Measurements from ENCODE around the gene SULT2A1.
"Not testable (repeated sequence)": the region's sequence is repeated elsewhere in the genome, so short reads cannot be mapped to it uniquely, and the experiment has no call there.

The SULT2A1 gene

DNA sequence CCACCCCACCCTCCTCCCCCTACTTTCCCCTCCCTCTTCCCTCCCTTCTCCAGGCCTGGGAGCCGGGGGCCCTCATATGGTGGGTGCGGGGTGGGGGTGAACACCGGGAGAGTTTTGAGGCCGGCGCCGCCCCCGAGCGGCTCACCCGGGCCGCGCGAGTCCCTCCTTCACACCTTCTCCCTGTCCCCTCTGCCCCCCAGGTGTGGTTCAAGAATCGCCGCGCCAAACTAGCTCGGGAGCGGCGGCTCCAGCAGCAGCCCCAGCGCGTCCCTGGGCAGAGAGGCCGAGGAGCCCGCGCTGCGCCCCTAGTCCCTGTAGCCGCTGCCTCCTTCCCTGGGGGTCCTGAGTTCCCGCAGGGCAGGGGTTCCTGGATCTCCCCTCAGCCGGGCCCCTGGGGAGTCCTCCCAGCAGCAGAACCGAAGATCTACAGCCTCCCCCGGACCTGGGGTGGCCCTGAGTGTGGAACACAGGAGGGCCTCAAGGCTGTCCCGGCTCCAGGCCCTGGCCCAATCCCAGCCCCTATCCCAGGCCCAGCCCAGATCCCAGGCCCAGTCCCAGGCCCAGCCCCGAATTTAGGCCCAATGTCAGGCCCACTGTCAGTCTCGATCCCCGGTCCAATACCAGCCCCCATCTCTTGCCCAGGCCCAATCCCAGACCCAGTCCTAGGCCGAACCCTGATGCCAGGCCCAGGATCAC, 25.4 kb downstream of the SULT2A1 start:
- no peak for DNase-seq (ENCODE audit: low read depth)

DNA sequence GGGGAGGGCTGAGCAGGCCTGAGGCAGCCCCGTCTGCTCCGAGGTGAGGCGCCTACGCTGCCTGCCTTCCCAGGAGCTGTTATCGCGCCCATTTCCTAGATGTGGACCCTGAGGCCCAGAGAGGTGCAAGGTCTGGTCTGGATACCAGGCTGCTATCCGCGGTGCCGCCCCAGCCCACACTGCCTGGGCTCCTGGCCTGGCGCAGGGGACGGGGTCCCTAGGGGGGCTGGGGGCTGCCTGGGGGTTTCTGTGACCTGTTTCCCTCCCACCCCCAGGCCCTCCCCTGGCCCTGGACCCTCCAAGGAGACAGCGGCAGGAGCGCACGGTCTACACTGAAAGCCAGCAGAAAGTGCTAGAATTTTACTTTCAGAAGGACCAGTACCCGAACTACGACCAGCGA, 26.3 kb downstream of the SULT2A1 start:
- not testable (repeated sequence) for DNase-seq (ENCODE audit: low read depth)

DNA sequence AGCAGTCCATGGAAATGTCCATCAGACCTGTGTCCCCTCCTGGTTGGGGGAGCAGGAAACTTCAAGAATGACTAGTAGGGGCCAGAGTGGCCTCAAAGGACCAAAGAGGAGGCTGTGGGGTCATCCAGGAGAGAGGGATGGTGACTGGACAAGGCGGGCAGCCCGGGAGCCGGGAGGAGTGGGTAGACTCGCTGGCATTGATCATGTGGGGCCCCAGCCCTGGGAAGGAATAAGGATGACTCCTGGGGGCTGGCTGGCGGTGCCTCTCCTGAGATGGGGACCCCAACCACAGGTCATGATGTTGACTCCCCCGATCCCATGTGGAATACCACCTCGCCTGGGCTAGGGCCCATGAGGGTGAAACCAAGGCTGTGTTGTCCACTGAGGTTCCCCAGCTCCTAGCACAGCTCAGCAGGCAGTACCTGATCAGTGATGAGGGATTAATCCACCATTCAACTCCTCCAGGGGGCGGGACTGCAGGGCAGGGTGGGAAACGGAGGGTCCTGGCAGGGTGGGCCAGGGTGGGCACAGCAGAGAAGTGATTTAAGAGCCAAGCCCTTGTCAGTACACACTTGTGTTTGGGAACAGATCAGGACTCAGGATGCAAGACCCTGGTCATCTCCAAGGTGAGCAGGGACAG, 27.3 kb downstream of the SULT2A1 start, which contains the start of gene TPRX2:
Gene TPRX2 (plus strand): TSS at position 590 of the 640 bp plus-strand sequence. CDS start 12 bp downstream, at position 602.
- DNase-seq (ENCODE audit: low read depth): not testable (repeated sequence)

DNA sequence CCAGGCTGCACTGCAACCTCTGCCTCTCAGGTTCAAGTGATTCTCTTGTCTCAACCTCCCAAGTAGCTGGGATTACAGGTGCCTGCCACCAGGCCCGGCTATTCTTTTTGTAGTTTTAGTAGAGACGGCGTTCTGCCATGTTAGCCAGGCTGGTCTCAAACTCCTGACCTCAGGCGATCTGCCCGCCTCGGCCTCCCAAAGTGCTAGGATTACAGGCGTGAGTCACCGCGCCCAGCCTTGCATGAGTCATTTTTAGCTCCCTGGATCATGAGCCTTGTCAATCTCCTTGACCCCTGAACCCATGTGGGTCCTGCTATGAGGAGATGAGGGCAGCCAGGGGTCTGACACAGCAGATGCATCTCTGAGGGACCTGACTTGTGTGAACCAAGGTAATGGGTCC, 27.9 kb downstream of the SULT2A1 start:
- not testable (repeated sequence) for DNase-seq (ENCODE audit: low read depth)

DNA sequence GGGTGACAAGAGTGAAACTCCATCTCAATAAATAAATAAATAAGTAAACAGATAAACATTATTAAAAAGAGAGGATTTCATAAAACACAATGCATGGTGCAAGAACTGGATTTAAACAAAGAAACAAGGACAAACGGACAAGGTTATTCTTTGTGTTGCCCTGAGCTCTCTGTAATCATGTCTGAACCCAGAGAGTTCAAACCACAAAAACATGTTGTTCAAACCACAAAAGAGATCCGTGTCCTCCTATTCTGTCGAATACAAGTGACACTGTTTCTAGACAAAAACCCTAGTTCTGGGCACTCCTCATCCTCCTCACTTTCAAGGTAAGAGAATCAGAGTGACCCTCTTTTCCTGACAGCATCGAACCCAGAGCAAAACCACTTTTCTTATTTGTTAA, 31.7 kb downstream of the SULT2A1 start:
- no peak for DNase-seq (ENCODE audit: low read depth)

DNA sequence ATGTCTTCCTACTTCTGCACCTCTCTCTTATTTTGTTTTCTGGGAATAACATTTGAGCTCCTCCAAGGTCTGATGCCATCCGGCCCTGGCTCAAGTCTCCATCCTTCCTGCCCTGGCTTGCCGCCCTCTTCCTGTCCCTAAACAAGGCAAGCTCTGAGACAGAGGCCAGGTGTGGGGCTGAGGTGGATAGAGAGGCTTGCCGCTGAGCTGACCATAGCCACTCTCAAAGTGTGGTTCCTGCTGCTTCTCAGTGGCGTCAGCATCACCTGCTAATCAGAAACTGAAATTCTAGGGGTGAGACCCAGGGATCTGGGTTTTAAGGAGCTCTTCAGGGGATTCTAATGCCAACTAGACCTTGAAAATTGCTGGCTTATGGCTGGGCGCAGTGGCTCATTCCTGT, 33.1 kb downstream of the SULT2A1 start:
- no peak for DNase-seq (ENCODE audit: low read depth)

DNA sequence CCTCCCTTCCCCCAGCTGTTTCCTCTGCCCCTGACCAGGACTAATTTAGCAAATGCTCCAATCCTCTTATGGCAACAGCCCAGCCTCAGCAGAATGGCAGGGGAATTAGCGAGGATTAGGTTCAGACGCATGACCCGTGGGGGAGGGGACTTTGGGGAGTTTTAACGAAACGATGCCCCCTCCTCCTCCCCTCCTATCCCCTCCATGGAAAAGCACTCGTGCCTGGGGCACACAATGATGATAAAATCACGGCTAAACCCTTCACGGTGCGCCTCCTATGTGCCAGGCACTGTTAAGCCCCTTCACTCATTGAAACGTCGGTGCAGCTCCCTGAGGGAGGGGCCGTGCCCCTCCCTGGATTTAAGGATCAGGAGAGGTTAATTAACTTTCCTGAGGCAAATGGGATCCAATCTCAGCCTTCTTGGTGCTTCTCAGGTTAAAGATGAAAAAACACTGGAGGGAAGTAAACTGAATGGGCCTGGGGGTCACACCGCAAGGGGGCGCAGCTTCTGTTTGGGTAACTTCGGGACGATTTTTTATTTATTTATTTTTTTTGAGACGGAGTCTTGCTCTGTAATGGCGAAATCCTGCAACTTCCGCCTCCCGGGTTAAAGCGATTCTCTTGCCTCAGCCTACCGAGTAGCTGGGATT, 37.2 kb downstream of the SULT2A1 start:
- DNase-seq (ENCODE audit: low read depth): no peak

DNA sequence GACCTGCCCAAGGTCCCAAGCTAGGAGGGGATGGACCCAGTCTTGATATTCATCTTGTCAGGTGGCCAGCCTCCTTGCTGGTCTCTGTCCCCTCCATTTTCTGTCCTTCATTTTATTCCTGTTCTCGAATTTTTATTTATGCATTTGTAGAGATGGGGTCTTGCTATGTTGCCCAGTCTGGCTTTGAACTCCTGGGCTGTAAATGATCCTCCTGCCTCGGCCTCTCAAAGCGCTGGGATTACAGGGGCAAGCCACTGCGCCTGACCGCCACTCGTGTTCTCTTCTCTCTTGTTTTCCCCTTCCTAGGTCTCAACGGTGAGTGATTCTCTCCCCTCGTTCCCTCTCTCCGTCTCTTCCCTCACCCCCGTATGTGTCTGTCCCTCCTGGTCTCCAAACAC, 37.7 kb downstream of the SULT2A1 start:
- no peak for DNase-seq (ENCODE audit: low read depth)

DNA sequence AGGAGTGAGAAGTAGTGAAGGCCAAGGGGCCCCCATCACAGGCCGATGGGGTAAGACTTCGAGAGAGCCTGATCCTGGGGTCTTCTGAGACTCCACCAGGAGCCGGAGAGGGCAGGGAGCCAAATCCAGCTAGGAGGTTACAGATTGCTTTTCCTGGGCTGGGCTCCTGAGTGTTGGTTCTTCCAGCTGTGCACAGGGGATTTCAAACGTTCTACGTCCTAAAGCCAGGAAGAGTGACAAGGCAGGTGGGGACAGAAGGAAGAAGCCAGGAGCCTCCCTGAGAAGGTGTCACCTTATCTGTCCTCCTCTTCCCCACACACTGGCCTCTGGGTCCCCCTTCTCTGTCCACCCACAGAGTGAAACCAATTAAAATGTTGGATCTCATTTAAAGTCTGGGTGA, 43.2 kb downstream of the SULT2A1 start:
- no peak for DNase-seq (ENCODE audit: low read depth)

DNA sequence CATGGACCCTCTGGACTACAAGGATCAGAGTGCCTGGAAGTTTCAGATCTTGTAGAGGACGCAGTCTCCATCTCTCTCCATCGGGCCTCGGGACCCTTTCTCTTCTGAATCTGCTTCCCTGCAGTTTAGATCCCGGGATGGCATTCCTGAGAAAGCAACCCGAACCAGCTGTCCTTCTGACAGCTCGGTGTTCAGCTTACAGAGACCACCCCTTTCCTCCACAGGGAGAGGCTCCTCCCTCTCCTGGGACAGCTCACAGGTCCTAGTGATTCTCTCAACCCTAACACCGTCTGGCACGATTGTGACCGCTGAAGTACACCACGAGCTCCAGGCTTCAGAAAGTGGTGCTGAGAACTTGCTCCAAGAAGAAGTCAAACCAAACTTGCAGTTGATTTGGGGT, 46.2 kb downstream of the SULT2A1 start:
- DNase-seq (ENCODE audit: low read depth): no peak

DNA sequence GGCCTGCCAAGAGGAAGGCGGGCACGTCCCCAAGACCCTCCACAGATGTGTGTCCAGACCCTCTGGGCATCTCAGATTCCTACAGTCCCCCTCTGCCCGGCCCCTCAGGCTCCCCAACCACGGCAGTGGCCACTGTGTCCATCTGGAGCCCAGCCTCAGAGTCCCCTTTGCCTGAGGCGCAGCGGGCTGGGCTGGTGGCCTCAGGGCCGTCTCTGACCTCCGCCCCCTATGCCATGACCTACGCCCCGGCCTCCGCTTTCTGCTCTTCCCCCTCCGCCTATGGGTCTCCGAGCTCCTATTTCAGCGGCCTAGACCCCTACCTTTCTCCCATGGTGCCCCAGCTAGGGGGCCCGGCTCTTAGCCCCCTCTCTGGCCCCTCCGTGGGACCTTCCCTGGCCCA, 46.7 kb downstream of the SULT2A1 start:
- DNase-seq (ENCODE audit: low read depth): no peak

DNA sequence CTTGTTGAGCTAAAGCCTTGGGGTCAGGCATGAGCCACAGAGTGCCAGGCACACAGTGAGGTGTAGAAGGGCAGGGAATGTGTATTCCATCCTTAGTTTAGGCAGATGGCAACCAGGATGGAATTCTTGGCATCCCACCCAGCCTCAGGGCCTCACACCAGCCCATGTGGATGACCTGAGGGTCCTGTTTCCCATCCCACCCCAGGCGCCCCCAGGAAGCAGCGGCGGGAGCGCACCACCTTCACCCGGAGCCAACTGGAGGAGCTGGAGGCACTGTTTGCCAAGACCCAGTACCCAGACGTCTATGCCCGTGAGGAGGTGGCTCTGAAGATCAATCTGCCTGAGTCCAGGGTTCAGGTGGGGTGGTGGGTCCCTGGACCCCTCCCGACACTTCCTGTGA, 50.1 kb downstream of the SULT2A1 start:
- no peak for DNase-seq (ENCODE audit: low read depth)

DNA sequence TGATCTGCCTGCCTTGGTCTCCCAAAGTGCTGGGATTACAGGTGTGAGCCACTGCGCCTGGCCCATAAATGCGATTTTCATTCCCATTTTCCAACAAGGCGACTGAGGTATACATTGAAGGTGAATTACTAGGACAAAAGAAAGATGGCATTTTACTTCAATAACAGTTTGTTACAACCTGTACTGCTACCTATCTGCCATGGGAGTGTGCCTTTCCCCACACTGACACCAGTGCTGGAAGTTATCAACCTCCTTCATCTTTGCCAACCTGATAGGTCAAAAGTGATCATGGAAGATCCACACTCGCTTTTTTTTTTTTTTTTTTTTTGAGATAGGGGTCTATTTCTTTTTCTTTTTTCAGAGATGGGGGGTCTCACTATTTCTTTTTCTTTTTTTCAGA, 53.4 kb downstream of the SULT2A1 start:
- no peak for DNase-seq (ENCODE audit: low read depth)

DNA sequence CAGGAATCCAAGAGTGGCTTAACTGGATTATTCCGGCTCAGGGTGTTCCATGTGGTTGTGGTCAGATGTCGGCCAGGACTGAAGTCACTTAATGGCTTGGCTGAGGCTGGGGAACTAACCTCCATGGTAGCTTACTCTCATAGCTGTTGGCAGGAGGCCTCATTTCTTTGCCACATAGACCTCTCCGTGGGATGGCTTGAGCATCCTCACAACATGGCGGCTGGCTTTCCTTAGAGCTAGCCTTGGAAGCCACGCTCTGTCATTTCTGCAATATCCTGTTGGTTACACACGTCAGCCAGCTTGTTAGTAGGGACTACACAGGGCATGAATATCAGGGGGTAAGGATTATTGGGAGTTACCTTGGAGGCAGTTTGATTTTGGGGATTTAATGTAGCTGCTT, 59.3 kb downstream of the SULT2A1 start:
- DNase-seq (ENCODE audit: low read depth): no peak

DNA sequence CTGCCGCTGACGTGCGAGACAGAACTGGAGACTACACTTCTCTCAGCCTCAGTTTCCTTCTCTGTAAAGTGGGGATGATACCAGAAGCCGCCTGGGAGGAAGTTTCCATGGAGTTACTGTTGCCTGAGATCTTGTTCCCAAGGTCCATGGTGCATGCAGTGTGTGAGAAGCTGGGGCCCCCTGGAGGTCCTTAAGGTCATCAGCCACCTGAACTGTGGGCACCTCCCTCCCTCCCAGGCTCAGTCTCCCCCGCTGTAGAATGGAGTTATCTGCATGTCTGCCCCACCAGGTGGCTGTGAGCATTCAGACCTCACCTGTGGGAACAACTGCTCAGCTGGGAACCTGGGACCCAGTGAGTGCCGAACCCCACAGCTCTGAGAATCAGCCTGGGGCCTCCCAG, 61.7 kb downstream of the SULT2A1 start:
- no peak for DNase-seq (ENCODE audit: low read depth)

DNA sequence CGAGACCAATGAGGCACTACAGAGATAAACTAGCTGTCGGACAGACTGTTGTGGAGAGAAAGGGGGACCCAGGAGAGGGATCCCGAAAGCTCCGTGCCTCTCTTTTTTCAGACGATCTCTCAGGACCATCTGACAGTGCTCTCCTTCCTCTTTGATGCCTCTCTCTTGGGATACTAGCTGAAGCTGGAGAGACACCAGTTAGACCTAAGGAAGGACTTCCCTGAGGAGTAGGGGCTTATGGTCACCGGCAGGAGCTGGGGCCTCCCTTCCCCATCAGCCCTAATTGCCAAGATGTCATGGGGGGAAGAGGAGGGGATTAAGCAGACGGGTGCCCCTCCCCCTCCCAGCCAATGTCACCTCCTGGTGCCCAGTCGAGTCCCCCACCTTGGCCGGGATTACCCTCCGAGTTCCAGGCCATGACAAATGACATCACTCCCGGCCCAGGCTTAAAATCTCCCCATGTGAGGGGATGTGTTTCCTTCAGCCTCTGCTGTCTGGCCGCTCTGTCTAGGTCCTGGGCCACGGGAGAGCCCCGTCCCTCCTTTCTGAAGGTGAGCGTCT, 64.6 kb downstream of the SULT2A1 start, which contains the start of gene CRX:
Gene CRX (plus strand): TSS at position 478 of the 561 bp plus-strand sequence. CDS start 12,507 bp downstream, outside the sequence.
- DNase-seq (ENCODE audit: low read depth): no peak

All from activated T-helper 9 cell treated with anti-CD3 and anti-CD28 coated beads, Interleukin-2, amount 50 U/mL, for 16 hours (primary cell).